Testis (tissue), 2 donors: ENCODE data around the gene TCF15.

ENCODE experiments used
- CTCF ChIP-seq, 3 experiments: fragments of 450-650 bp in 2 of 3; fragments of 200-600 bp in 1 of 3; sonication (generic) in 1 of 3; IDR thresholded peaks; one replicate each; pipeline ENCODE4 v1.5.1; 2016 to 2019; ENCODE audit warnings: antibody characterized with exemption in 3 of 3, mild to moderate bottlenecking in 2 of 3, moderate library complexity in 1 of 3
- POLR2A ChIP-seq: fragments of 450-650 bp; IDR thresholded peaks from one replicate; pipeline ENCODE4 v1.6.1; 2017; ENCODE audit warnings: antibody characterized with exemption, mild to moderate bottlenecking, moderate library complexity

GRCh38 chr20:637559-637958 is 27.4 kb upstream of the TCF15 start:
- no peak for TF ChIP-seq CTCF (IDR thresholded peaks at IDR 0.05)
- TF ChIP-seq POLR2A: no peak
